Daoy (cell line): ENCODE results near the gene TGM2. TPM values are rescaled to one million over a fixed set of nuclear protein-coding genes. Genes with fewer than 3 reads are reported as not detected.

ENCODE experiments used
- DNase-seq: peaks from one replicate; pipeline ENCODE4 v3.0.0-alpha.2; 2015; ENCODE audit warnings: low read depth
- total RNA-seq: library from RNA; depleted of rRNA; stranded (reverse); fragments of >200 nt; shearing (Covaris generic); gene quantifications from 2 replicates; pipeline ENCODE4 v1.2.3, GENCODE V29; 2014

TGM2 gene
- total RNA-seq, 1 experiment from 2014 or later = 27.3 TPM

GRCh38 chr20:38161412-38161774 lies 3.7 kb downstream of the TGM2 start:
- no peak for DNase-seq

- DNase-seq = no peak
Measured at GRCh38 chr20:38159957-38160756, 4.9 kb downstream of the TGM2 start.

GRCh38 chr20:38159566-38159956 lies 5.5 kb downstream of the TGM2 start:
- DNase-seq = no peak

- no peak for DNase-seq
Measured at GRCh38 chr20:38158701-38159351, 6.2 kb downstream of the TGM2 start.

- DNase-seq = no peak
Measured at GRCh38 chr20:38157635-38158495, 7.2 kb downstream of the TGM2 start.

GRCh38 chr20:38156888-38157634 lies 8.0 kb downstream of the TGM2 start:
- peak; percentile 38 for DNase-seq

GRCh38 chr20:38156280-38156679 lies 8.8 kb downstream of the TGM2 start:
- no peak for DNase-seq

- DNase-seq = no peak
Measured at GRCh38 chr20:38155811-38156210, 9.3 kb downstream of the TGM2 start.

GRCh38 chr20:38153401-38153800 lies 11.7 kb downstream of the TGM2 start:
- DNase-seq = no peak

- peak; percentile 94 for DNase-seq
Measured at GRCh38 chr20:38152621-38153221, 12.3 kb downstream of the TGM2 start.

- peak; percentile 45 for DNase-seq
Measured at GRCh38 chr20:38152175-38152620, 12.9 kb downstream of the TGM2 start.

- no peak for DNase-seq
Measured at GRCh38 chr20:38151455-38151854, 13.6 kb downstream of the TGM2 start.

- DNase-seq = no peak
Measured at GRCh38 chr20:38150335-38151170, 14.5 kb downstream of the TGM2 start.

- DNase-seq = no peak
Measured at GRCh38 chr20:38148328-38149102, 16.6 kb downstream of the TGM2 start.

- DNase-seq = no peak
Measured at GRCh38 chr20:38147751-38148150, 17.3 kb downstream of the TGM2 start.

GRCh38 chr20:38147163-38147562 lies 17.9 kb downstream of the TGM2 start:
- DNase-seq = no peak

- no peak for DNase-seq
Measured at GRCh38 chr20:38146628-38147027, 18.4 kb downstream of the TGM2 start.

GRCh38 chr20:38146156-38146555 lies 18.9 kb downstream of the TGM2 start:
- no peak for DNase-seq

GRCh38 chr20:38145729-38146075 lies 19.4 kb downstream of the TGM2 start:
- no peak for DNase-seq
